Stimulated activated CD8-positive, alpha-beta memory T cell treated with anti-CD3 and anti-CD28 coated beads, Interleukin-7, amount 100 ng/mL, for 4 hours (primary cell): ENCODE results near the gene TSPYL1.

Source experiments
- DNase-seq, 2 donors: peaks; one replicate each; pipeline ENCODE4 v3.0.0-alpha.2; 2020; ENCODE audit warnings: low read depth in 2 of 2

Gene TSPYL1

GRCh38 chr6:116263353-116263752 is 16.4 kb downstream of the TSPYL1 start:
- no peak for DNase-seq

- DNase-seq, result no peak
These were observed 21.2 kb downstream of the TSPYL1 start for GRCh38 chr6:116258520-116258919.

- DNase-seq, result no peak
These were observed 23.0 kb downstream of the TSPYL1 start for GRCh38 chr6:116256694-116257093.

GRCh38 chr6:116255246-116255800 is 24.4 kb downstream of the TSPYL1 start:
- no peak for DNase-seq

GRCh38 chr6:116254297-116255056 is 25.3 kb downstream of the TSPYL1 start:
- no peak for DNase-seq

- peak; percentile 84 for DNase-seq
These were observed 26.0 kb downstream of the TSPYL1 start, which contains the start of gene TSPYL4 for GRCh38 chr6:116253505-116254296. TSS of gene TSPYL4 (minus strand) at chr6:116254075. CDS start at chr6:116254008, 67 bp downstream.

GRCh38 chr6:116253188-116253504 is 26.6 kb downstream of the TSPYL1 start:
- DNase-seq, result no peak

- DNase-seq, result no peak
These were observed 28.0 kb downstream of the TSPYL1 start for GRCh38 chr6:116251568-116252384.

GRCh38 chr6:116248577-116248976 is 31.2 kb downstream of the TSPYL1 start:
- no peak for DNase-seq

GRCh38 chr6:116247285-116247684 is 32.4 kb downstream of the TSPYL1 start:
- DNase-seq, result no peak

- no peak for DNase-seq
These were observed 33.6 kb downstream of the TSPYL1 start for GRCh38 chr6:116246089-116246488.

- DNase-seq, result no peak
These were observed 35.4 kb downstream of the TSPYL1 start for GRCh38 chr6:116244284-116244683.

- no peak for DNase-seq
These were observed 39.9 kb downstream of the TSPYL1 start for GRCh38 chr6:116239856-116240255.

GRCh38 chr6:116239256-116239655 is 40.5 kb downstream of the TSPYL1 start:
- no peak for DNase-seq

- no peak for DNase-seq
These were observed 41.6 kb downstream of the TSPYL1 start for GRCh38 chr6:116238083-116238482.

- no peak for DNase-seq
These were observed 45.0 kb downstream of the TSPYL1 start for GRCh38 chr6:116234689-116235088.

- no peak for DNase-seq
These were observed 50.3 kb downstream of the TSPYL1 start for GRCh38 chr6:116229287-116229913.
